Stomach (tissue), 9 donors: ENCODE measurements around the gene NACA2. TPM values are rescaled to one million over a fixed set of nuclear protein-coding genes. Genes with fewer than 3 reads are reported as not detected.

Source experiments
- DNase-seq, 2 donors: peaks; one replicate each; pipeline versions ENCODE4 v3.0.0 to v3.0.0-alpha.2; 2013 to 2019
- H3K27ac ChIP-seq, 5 donors: fragments of 200-600 bp in 4 of 5; sonication (generic) in 4 of 5; one replicate each; pipeline ENCODE4 v1.5.1; 2013 to 2019; ENCODE audit warnings: mild to moderate bottlenecking in 1 of 5, moderate library complexity in 1 of 5
- H3K27me3 ChIP-seq, 3 donors: fragments of 200-600 bp; sonication (generic); one replicate each; pipeline ENCODE4 v1.5.1; 2017 to 2019; ENCODE audit warnings: mixed run types in 1 of 3
- H3K36me3 ChIP-seq, 4 donors: fragments of 200-600 bp; sonication (generic); 1 replicate in 3 of 4; 2 replicates in 1 of 4; pipeline ENCODE4 v1.5.1; 2016 to 2019
- H3K4me1 ChIP-seq, 4 donors: fragments of 200-600 bp; sonication (generic); one replicate each; pipeline ENCODE4 v1.5.1; 2016 to 2019
- H3K4me3 ChIP-seq, 4 donors: fragments of 200-600 bp; sonication (generic) in 3 of 4; one replicate each; pipeline ENCODE4 v1.5.1; 2016 to 2019; ENCODE audit warnings: mild to moderate bottlenecking in 1 of 4
- H3K9me3 ChIP-seq, 4 donors: fragments of 200-600 bp; sonication (generic); one replicate each; pipeline ENCODE4 v1.5.1; 2016 to 2019
- CTCF ChIP-seq, 7 experiments: fragments of 450-650 bp in 4 of 7; fragments of 200-600 bp in 3 of 7; sonication (generic) in 3 of 7; IDR thresholded peaks; one replicate each; pipeline ENCODE4 v1.5.1; 2016 to 2019; ENCODE audit warnings: antibody characterized with exemption in 7 of 7, control low read depth in 2 of 7, mild to moderate bottlenecking in 1 of 7
- EP300 ChIP-seq: sonication (generic); formaldehyde crosslinking; IDR thresholded peaks from one replicate; pipeline ENCODE4 v1.6.1; 2017; ENCODE audit warnings: antibody characterized with exemption
- POLR2A ChIP-seq, 4 donors: fragments of 450-650 bp; IDR thresholded peaks; one replicate each; pipeline ENCODE4 v1.6.1; 2016; ENCODE audit warnings: antibody characterized with exemption in 4 of 4, control low read depth in 2 of 4, mild to moderate bottlenecking in 1 of 4, moderate library complexity in 1 of 4
- POLR2AphosphoS5 ChIP-seq, 3 donors: sonication (generic); formaldehyde crosslinking; IDR thresholded peaks; one replicate each; pipeline ENCODE4 v1.6.1; 2016; ENCODE audit warnings: antibody characterized with exemption in 3 of 3
- WGBS, 5 donors: extraction: QIAGEN DNeasy Blood & Tissue Kit in 3 of 5; methylation state at CpG; one replicate each; pipeline versions ENCODE4 v1.1.5 to v1.1.7; 2013 to 2018; 5-methylcytosine and 5-hydroxymethylcytosine counted together
- intact Hi-C: fragments of 100-400 bp; cut with DNase I; formaldehyde crosslinking; loops from one replicate; pipeline ENCODE4 v1.15.1; 2023; ENCODE audit warnings: low total_unique reads
- polyA plus RNA-seq, 3 donors: library from polyadenylated mRNA; stranded (reverse); fragments of 200-250 nt; gene quantifications; one replicate each; pipeline ENCODE4 v1.2.3, GENCODE V29; 2013
- total RNA-seq, 5 donors: library from RNA; depleted of rRNA; stranded (reverse); fragments of >200 nt; gene quantifications; one replicate each; pipeline versions ENCODE4 v1.1.0 to v1.2.3, GENCODE V29; 2014 to 2016
- donor health status: healthy with polysubstance abuse.
- donor health status: Bipolar disorder and iron deficiency.
- donor health status: healthy.

NACA2 gene
- total and polyA plus RNA-seq, 8 donors = 0.28 TPM; not detected in 7

GRCh38 chr17:61597607-61598006 lies 6.6 kb upstream of the NACA2 start:
- no peak overlapping the region for H3K27ac ChIP-seq
- H3K4me3 ChIP-seq = no peak overlapping the region
- DNase-seq = no peak
- no peaks in the 10 kb centered on the region for H3K9me3 ChIP-seq
- WGBS, 5 donors = 75 to 88% (median 83%) methylated on average over 3 of the region's 3 CpGs
- H3K4me1 ChIP-seq = no peaks in the 10 kb centered on the region
- H3K36me3 ChIP-seq = no peaks in the 10 kb centered on the region
- H3K27me3 ChIP-seq = peaks cover 0 to 22% (median 4%) of the 10 kb centered on the region in 3 donors
- intact Hi-C loops = no loop called here
- no peak for TF ChIP-seq POLR2AphosphoS5 (IDR thresholded peaks at IDR 0.05)
- no peak for TF ChIP-seq EP300
- no peak for TF ChIP-seq CTCF (IDR thresholded peaks at IDR 0.05)
- TF ChIP-seq POLR2A (IDR thresholded peaks at IDR 0.05) = no peak

- TF ChIP-seq POLR2A (IDR thresholded peaks at IDR 0.05) (no peak), POLR2AphosphoS5 (IDR thresholded peaks at IDR 0.05) (no peak), CTCF (IDR thresholded peaks at IDR 0.05) (no peak)
- DNase-seq = no peak
- Histone ChIP-seq H3K9me3 (no peaks in the 10 kb centered on the region), H3K27ac (no peak overlapping the region), H3K27me3 (peaks cover 0 to 30% (median 9%) of the 10 kb centered on the region in 3 donors), H3K4me1 (no peaks in the 10 kb centered on the region), H3K36me3 (no peaks in the 10 kb centered on the region), H3K4me3 (no peak overlapping the region)
- intact Hi-C loops = no loop called here
- 57 to 70% (median 61%) methylated on average over 7 of the region's 7 CpGs for WGBS, 5 donors
Measured at GRCh38 chr17:61595418-61596186, 4.6 kb upstream of the NACA2 start.

- Histone ChIP-seq H3K27ac (no peak overlapping the region), H3K4me3 (no peak overlapping the region), H3K9me3 (no peaks in the 10 kb centered on the region), H3K4me1 (no peaks in the 10 kb centered on the region), H3K27me3 (peaks cover 0 to 35% (median 9%) of the 10 kb centered on the region in 3 donors), H3K36me3 (no peaks in the 10 kb centered on the region)
- WGBS, 5 donors = 87 to 94% (median 93%) methylated on average over 5 of the region's 5 CpGs
- no peak for DNase-seq
- TF ChIP-seq POLR2A (IDR thresholded peaks at IDR 0.05) = no peak
- no peak for TF ChIP-seq CTCF (IDR thresholded peaks at IDR 0.05)
- no peak for TF ChIP-seq EP300
- TF ChIP-seq POLR2AphosphoS5 (IDR thresholded peaks at IDR 0.05) = no peak
- intact Hi-C loops = no loop called here
Measured at GRCh38 chr17:61594294-61594825, 3.3 kb upstream of the NACA2 start.

- peaks cover 0 to 37% (median 9%) of the 10 kb centered on the region in 3 donors for H3K27me3 ChIP-seq
- peak in 1 of 2 donors; percentile 49 for DNase-seq
- H3K4me3 ChIP-seq = no peak overlapping the region
- TF ChIP-seq EP300 (no peak), CTCF (IDR thresholded peaks at IDR 0.05) (no peak), POLR2A (IDR thresholded peaks at IDR 0.05) (no peak), POLR2AphosphoS5 (IDR thresholded peaks at IDR 0.05) (no peak)
- H3K27ac ChIP-seq = no peak overlapping the region
- no peaks in the 10 kb centered on the region for H3K4me1 ChIP-seq
- no peaks in the 10 kb centered on the region for H3K36me3 ChIP-seq
- 42 to 80% (median 65%) methylated on average over 7 of the region's 7 CpGs for WGBS, 5 donors
- H3K9me3 ChIP-seq = no peaks in the 10 kb centered on the region
- intact Hi-C loops = no loop called here
Measured at GRCh38 chr17:61593426-61593825, 2.4 kb upstream of the NACA2 start.
